Superior temporal gyrus (tissue), 1 donor: ENCODE data around the gene CHAT.

ENCODE experiments used
- DNase-seq: peaks from one replicate; pipeline ENCODE4 v3.0.0-alpha.2; 2016; ENCODE audit errors: extremely low spot score

The CHAT gene

DNA sequence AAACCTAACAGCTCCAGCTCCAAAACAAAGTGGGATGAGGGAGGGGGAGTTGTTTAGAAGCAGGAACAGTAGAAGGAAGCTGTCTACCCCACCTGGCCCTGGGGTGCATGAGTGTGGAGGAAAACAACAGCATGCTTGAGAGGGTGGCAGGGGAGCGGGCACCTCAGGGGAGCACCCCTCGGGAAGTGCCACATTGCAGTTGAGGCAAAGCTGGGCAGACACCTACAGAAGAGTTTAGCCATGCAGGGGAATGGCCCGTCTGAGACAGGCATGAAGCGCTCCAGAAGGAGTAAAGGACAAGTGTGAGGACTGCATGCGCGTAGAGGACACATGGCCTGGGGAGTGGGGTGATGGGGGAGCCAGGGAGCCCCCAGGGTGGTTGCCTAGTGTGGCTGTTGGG is 18.1 kb downstream of the CHAT start:
- no peak for DNase-seq

DNA sequence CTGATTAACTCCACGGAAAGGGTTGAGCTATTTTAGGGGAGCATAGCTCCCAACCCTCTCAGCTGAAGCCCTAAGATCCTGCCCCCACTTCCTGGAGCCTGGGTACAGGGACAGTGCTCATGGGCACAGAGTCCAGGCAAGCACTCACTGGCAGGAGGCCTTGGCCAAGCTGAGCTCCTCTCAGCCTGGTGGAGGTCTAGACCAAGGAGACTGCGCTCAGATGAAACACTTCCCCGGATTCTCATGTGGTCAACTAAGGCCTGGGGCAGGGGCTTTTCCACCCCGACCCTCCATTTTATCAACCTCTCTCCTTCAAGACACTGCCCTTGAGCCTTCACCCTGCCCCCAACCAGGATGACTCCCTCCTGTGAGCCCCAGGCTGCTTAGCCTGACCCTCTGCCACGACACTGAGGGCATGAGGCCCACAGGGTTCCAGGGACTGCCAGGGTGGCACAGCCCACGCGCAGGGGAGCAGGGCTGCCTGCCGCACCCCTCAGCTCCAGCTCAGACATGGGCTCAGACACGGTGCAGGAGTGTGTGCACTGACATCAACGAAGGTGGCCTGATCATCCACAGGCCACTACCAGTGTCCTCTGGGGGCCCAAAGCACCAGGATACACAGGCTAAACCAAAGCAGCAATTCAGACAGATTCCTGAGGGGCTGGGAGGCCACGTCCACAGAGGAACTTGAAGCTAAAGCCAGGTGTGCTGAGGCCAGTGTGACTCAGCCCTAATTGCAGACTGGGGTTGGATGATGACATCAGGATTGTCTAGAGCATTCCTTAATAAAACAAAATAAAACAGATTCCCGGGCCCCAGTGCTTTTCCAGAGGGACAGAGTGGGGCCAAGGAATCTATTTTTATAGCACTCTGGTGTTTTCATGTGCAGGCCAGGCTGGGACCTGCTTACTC is 18.8 kb downstream of the CHAT start:
- DNase-seq: no peak

DNA sequence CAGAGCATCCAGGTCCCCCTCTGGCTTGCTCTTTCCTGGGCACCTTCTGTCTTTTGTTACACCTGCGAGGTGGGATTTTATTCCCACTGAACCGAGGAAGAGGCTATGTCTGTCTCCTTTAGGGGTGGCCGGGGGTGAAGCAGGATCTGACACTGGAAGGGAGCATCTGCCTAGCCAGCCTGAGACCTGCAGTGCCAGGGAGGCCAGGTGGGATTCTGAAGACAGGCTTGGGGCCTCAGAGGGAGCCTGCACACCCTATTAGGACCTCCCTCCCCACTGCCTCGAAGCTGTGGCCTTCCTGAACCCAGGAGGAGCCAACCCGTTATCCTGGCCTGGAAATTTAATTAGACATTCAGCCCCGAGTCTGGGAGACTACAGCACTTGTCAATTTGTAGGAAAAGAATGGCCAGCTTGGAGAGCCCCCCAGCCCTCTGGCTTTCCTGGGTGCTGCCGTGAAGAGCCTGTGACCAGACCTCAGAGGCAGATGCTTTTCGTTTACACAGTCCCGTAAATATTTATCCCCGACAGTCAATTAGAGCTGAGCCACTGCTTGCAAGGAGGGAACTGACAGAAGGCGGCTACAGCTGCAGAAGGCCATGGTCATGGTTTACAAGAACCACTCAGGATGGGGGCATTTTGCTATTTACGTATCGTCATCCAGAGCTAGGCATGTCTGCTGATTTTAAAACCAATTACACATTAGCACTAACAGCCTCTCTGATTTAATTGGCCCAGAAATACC is 19.7 kb downstream of the CHAT start:
- no peak for DNase-seq

DNA sequence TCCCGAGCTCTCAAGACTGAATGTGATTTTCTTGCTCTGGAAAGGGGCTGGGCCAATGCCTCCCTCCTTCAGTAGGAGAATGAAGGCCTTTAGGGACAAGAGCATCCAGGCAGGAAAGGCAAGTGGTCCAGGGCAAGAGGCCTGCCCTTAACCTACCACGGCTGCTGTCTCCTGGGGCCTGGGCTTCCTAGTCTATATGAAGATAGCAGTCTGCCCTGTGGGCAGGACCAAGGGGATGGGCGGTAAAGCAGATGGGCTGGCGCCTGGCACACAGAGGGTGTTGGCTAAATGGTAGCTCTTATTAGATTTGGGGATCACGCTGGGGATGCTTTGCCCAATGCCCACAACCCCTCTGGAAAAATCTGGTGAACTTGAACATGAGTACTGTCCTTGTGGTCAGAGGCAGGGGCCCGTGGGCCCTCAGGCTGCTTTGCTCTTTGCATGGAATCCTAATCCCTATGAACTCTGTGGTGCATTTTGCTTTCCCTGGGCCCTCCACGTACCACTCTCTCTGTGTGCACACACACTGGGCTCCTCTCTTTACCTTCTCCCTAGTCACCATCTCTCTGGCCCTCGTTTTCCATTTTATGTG is 20.3 kb downstream of the CHAT start:
- no peak for DNase-seq

DNA sequence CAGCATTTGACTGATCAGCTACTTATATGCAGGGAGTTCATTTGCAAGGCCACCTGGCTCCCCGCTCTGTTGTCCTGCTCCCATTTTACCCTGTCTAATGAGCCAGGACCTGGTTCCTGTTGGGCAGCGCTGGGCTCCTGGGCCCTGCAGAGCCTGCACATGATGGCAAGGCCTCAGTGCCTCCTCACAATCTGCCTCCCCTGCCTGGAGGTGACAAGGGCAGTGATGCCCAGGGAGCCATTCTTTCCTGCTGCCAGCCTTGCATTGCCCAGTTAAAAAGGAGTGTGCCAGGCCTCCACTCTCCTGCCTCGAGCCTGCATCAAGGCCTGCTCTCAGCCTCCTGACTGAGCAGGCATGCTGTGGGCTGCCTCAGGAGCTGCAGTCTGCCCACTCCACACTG is 28.5 kb downstream of the CHAT start:
- DNase-seq: no peak

DNA sequence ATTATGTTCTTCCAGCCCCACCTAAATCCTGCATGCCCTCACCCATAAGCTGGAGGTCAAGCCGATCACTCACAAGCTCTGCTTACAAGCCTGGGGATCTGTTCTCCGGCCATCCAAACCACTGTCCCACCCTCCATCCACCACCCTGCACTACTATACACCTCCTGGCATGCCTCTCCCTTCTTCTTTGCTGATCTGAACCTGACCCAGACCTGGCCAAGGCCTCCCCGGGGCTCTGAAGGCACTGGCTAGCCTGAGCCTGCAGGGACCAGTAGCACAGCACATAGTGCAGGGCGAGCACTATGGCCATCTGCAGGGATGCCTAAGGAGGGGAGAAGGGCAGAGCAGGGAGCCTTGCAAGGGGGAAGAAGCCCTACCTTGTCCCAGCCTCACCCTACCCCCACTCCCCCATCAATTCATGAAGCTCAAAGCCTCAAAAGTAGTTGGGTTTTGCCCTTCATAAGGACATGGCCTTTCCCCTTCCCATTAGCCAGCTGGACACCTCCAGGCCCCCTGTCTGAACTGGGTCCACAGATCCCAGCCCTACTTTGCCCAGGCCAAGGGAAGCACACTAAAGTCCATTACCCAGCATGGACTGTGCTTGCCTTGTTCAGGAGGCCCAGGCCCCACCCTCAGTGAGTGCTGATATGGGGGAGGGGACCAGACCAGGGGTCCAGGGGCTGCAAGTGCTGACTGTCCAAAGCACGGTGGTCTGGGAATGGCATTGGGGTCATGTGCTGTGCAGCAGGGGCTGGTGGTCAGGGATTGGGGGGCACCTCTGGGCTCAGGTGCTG is 29.6 kb downstream of the CHAT start:
- no peak for DNase-seq

DNA sequence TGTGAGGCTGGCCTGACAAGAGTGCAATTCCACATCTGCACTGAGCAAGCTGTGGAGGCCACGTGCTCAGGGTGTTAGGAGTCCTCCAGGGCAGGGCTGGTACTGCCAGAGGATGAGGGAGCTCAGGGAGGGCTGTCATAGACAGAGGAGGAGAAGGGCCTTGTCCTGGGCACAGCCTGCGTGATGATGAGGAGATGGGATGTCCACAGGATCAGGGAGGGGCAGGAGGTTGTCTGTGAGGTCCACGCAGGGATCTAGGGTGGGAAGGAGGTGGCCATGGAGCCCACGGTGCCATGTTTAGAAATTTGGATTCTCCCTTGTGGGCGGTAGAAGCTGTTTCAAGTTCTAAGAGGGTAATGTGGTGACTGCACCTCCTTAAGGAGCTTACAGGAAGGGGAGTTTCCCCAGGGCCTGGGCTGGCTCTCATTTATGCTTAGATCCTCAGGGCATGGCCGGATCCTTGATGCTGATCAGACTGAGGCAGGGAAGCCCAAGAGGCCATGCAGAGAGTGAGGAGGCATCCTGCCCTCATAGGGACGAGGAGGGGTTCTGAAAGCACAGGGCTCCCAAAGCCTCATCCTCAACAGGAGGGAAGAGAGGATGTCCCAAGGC is 30.3 kb downstream of the CHAT start:
- no peak for DNase-seq

DNA sequence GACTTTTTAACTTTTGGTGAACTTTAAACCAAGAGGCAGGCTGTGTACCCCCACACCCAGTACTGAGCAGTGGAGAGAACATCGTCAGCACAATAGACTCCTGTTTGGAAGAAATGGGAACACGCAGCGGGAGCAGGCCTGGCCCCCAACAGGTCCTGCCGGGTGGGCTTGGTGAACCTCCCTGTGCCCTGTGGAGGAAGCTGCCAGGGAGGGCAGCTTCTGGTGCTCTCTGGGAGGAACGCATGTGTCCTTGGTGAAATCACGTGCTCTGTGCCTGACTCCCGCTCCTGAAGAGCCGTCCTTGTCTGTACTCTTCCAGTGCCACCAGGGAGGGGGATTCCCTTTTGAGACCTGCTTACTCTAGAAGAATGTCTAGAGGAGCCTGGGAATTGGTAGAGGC is 31.6 kb downstream of the CHAT start:
- DNase-seq: no peak

DNA sequence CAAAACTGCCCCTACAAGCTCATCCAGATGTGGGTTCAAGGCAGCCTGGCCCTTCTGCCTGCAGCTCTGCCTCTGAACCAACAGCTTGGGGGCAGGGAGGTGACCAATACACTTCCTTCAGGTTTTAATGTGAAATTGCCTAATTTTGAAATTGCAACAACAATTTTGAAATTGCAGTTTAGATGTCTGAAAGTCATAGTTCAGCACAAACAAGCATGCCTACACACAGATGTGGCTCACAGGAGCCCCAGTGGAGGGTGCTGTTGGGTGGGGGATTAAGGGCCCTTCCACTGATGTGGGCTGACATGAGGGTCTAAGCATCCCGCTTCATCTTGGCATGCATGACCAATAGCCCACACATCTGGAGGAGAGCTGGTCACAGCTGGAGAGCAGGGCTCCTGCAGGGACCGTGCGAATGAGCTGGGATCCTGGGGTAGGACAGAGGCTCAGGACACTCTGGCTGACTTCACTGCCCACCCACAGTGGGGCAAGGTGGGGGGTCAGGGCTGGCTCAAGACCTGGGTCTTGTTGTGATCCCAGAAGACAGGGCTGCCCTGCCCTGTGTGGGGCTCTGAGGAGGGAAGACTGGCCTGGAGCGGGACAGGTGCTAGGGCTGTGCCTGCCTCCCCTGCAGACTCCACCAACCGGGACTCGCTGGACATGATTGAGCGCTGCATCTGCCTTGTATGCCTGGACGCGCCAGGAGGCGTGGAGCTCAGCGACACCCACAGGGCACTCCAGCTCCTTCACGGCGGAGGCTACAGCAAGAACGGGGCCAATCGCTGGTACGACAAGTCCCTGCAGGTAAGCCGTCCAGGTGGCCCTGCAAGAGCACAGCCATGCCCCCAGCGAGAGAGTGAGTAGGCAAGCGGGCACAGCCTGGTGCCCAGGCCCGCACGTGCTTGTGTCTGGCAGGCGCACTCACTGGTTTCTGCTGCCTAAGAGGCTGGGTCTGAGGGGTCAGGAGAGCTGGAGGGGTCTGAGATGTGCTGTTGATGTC is 32.3 kb downstream of the CHAT start:
- DNase-seq: no peak

DNA sequence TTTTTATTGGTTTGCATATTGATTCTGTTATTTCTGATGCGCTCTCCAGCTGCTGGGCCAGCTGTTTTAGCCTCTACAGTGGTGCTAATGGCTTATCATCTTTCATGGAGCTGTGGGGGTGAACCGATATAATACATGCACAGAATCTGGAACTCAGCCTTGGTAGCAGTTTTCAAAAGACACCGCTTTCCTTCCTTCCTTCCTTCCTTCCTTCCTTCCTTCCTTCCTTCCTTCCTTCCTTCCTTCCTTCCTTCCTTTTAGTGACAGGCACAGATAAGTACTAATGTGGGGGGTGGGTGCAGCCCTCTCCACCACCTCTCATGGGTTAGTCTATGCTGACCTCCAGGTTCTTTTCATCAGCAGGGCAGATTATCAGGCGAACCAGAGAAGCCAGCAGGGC is 33.7 kb downstream of the CHAT start:
- DNase-seq: no peak

DNA sequence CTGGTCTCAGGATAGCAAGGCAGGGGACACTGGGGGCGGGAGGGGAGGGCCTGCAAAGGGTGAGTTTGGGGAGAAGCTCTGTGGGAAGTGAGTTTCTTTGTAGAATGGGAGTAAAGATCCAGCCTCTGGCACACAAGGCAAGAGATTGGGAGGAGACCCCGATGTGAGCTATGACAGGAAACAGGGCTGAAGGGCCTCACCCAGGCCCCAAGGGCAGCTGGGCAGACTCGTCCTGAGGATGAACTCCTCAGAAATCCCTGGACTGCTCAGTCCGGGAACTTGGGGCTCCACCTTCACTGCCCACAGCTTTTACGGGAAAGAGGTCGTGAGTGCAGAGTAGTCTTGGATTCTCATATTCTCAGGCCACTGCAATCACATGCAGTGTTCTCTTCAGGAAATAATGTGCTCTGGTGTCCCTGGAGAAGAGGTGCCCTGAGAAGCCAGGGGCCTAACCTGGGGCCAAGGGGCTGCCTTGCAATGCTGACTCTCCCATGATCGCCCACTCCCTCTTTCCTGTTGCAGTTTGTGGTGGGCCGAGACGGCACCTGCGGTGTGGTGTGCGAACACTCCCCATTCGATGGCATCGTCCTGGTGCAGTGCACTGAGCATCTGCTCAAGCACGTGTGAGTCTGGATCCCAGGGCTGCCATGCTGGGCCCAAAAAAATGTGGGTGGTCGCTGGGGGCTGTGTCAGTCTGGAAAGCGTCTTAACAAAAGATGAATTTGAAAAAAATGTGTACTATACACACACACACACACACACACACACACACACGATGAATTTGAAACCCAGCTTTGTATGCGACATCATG is 34.4 kb downstream of the CHAT start:
- no peak for DNase-seq

DNA sequence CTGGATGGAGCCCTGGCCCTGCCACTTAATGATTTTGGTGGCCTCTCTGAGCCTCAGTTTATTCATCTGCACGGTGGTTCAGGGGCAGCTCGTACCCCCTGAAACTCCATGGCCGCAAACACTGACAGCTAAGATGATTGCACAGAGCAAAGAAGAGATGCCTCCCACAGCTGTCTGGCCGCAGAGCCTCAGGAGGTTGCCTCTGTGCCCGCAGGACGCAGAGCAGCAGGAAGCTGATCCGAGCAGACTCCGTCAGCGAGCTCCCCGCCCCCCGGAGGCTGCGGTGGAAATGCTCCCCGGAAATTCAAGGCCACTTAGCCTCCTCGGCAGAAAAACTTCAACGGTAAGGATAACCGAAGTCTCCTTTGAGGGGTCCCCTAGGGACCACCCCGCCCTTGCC is 35.5 kb downstream of the CHAT start:
- DNase-seq: no peak

DNA sequence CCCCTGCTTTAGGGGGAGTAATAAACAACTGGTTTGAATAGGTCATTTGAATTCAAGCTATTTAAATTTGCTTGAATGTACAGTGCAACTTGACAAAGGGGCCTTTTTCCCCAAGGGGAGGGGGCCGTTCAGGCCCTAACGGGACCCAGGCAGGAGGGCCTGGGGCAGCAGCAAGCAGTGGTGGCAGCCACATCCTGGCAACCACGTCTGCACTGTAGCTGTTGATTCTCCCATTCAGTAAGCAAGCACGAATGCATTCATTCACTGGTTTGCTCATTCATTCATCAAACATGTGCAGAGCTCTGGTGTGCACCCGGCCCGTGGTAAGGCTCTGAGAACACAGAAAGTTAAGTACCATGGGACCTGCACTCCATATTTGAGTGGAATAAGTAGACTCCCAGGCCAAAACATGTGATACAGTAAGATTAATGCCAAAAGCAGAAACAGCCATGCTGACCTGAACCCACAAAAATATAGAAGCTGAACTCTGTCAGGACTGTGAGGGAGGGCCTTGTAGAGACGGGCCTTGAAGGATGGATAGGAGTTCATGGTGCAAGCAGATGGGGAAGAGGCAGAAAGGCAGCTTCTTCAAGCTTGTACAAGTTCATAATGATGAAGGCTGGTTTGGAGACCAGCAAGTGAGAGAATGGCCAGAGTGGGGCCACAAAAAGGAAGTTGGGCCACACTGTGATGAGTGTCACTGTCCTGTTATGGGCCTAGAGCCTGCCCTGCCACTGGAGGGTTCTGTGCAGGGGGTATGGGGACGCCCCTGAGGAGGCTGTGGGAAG is 36.3 kb downstream of the CHAT start:
- no peak for DNase-seq

DNA sequence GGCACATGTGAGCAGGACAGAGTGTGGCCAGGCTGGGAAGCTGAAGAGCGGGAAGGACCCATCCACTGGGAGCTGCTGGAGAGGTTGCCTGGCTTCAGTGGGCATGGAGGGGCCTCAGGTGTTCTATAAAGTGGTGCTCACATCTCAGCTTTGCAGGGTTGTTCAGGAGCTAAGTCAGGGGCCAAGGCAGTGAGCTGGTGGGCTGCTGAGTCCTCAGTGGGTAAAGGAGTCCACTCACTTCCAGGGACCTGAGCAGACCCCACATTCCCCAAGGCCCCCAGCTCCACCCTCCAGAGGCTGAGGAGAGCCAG is 36.8 kb downstream of the CHAT start:
- DNase-seq: no peak

DNA sequence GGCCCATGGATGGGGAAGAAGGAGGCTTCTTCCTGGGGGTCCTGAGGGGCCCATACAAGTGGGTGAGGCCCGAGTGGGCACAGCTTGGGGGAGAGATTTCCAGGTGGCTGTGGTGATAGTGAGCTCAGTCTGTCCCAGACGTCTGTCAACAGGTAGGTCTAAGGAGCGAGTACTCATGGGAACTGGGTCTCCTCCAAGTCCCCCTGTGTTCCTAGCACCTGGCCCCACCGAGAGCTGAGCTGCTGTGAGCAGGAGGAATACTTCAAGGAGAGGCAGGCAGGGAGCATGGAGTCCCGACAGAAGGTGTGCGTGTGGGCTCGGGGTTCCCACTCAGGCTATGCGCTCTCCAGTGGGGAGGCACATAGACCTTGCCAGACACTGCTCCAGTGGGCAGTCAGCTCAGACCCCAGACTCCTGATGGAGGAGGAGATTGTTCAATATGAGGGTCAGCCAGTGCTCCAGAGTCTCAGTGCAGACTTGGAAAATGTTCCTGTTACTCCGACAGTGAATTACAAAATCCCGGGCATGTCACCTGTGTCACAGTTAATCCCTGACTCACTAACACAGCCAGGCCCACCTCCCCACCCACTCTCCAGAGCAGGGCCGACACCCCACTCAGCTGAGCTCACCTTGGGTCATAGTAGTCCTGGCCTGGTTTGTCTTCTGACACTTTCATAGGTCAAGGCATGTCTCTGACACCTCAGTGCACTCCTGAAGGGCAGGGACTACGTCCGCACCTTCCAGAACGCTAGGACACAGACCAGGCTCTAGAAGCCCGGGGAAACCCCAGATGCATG is 37.4 kb downstream of the CHAT start:
- no peak for DNase-seq

DNA sequence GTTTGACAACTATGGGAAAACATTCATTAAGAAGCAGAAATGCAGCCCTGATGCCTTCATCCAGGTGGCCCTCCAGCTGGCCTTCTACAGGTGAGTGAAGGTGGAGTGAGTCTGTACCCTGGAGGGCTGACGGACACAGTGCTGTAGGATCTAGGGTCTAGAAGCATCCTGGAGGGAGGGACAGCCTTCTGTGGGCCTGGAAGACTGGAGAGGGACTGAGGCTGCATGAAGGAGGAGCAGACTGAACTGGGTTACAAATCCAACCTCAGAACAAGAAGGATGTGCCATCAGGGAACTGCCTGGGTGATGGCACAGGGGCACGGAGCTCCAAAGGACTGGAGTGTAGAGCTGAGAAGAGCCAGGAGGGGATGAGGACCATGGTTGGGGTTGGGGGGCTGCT is 38.1 kb downstream of the CHAT start:
- DNase-seq: no peak

DNA sequence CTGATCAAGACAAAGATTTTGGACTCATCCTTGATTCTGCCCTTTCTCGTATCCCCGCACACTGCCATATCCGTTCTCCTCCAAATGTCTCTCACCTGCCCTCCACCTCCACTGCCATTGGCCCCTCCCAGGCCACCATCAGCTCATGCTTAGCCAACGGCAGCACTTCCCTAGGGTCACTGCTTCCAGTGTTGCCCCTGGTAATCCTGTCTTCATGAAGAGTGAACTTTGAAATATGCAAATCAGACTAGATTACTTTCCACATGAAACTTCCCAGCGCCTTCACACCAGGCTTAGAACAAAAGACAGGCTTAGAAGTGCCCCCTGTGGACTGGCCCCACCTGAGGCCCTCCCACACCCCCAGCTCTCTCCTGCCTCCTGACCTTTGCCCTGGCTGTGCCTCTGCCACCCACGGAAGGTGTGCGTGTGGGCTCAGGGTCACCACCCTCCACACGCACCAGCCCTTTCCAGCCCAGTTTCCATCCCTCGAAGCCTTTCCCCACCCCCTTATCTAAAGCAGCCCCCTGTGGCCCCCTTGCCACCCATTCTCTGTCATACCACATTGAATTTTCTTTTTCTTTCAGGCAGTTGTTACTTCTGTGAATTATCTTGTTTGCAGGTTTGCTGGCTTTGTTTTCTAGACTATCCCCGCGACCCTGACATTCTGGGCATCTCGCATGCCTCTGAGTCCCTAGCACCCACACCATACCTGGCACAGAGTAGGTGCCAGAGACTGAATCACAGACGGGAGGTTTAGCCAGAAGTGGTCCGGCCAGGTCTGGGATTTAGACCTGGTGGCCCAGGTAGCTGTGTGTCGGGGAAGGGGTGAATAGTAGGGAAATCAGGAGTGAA is 38.8 kb downstream of the CHAT start:
- no peak for DNase-seq
